OCI-LY7 (cell line): ENCODE data around the gene NTMT1. TPM values are rescaled to one million over a fixed set of nuclear protein-coding genes. Genes with fewer than 3 reads are reported as not detected.

Source experiments
- BruUV-seq: library from RNA; stranded (reverse); fragments of 400-500 nt; replicated peaks from 2 replicates; lab custom pipeline; 2021; lab: Mats Ljungman, UMichigan
- CTCF ChIA-PET: fragments of 300-600 bp; sonication (Branson Sonifier 250); formaldehyde crosslinking; loops from one replicate; lab custom pipeline; 2022; ENCODE audit warnings: antibody characterized with exemption; ENCODE audit not compliant: unreplicated experiment; lab: Charles Lee
- POLR2A ChIA-PET: fragments of 300-600 bp; sonication (Branson Sonifier 250); formaldehyde crosslinking; loops from one replicate; lab custom pipeline; 2022; ENCODE audit warnings: antibody characterized with exemption; lab: Charles Lee
- DNase-seq: peaks from one replicate; pipeline ENCODE4 v3.0.0-alpha.2; 2015; ENCODE audit warnings: low spot score
- H2AFZ ChIP-seq: fragments of 200-600 bp; sonication (generic), shearing (Covaris generic); 2 replicates; pipeline ENCODE4 v1.6.1; 2014; ENCODE audit warnings: mild to moderate bottlenecking, antibody characterized with exemption, low read length, moderate library complexity
- H3K27ac ChIP-seq: fragments of 200-600 bp; sonication (generic); 2 replicates; pipeline ENCODE4 v1.5.1; 2014; ENCODE audit warnings: mixed run types, low read depth, mild to moderate bottlenecking, moderate library complexity, low read length, inconsistent platforms; ENCODE audit not compliant: poor library complexity, severe bottlenecking
- H3K36me3 ChIP-seq: fragments of 200-600 bp; sonication (generic); 2 replicates; pipeline ENCODE4 v1.6.1; 2014; ENCODE audit warnings: mild to moderate bottlenecking, antibody characterized with exemption, low read length, moderate library complexity, mixed read lengths; ENCODE audit not compliant: insufficient read depth
- H3K4me1 ChIP-seq: fragments of 200-600 bp; sonication (generic); 2 replicates; pipeline ENCODE4 v1.5.1; 2014; ENCODE audit warnings: mild to moderate bottlenecking, low read length; ENCODE audit not compliant: insufficient read depth, poor library complexity, severe bottlenecking
- H3K4me2 ChIP-seq: fragments of 200-600 bp; sonication (generic); 2 replicates; pipeline ENCODE4 v1.6.1; 2014; ENCODE audit warnings: mild to moderate bottlenecking, low read length
- H3K4me3 ChIP-seq: fragments of 200-600 bp; sonication (generic); 2 replicates; pipeline ENCODE4 v1.5.1; 2014; ENCODE audit warnings: mild to moderate bottlenecking, low read depth, low read length; ENCODE audit not compliant: poor library complexity, severe bottlenecking
- H3K79me2 ChIP-seq: fragments of 200-600 bp; sonication (generic); 2 replicates; pipeline ENCODE4 v1.6.1; 2016; ENCODE audit warnings: low read depth, mild to moderate bottlenecking, low read length, moderate library complexity, mixed read lengths; ENCODE audit not compliant: insufficient read depth
- H3K9me2 ChIP-seq: fragments of 200-600 bp; sonication (generic); 2 replicates; pipeline ENCODE4 v1.6.1; 2016; ENCODE audit warnings: mild to moderate bottlenecking, low read length, mixed read lengths; ENCODE audit not compliant: insufficient read depth
- H3K9me3 ChIP-seq: fragments of 200-600 bp; sonication (generic); 2 replicates; pipeline ENCODE4 v1.6.1; 2014; ENCODE audit warnings: mild to moderate bottlenecking, mixed run types, low read length, mixed read lengths
- H4K20me1 ChIP-seq: fragments of 200-600 bp; sonication (generic); 2 replicates; pipeline ENCODE4 v1.6.1; 2014; ENCODE audit warnings: mild to moderate bottlenecking, antibody characterized with exemption, low read length, moderate library complexity, mixed read lengths; ENCODE audit not compliant: insufficient read depth
- EZH2phosphoT487 ChIP-seq: fragments of 200-600 bp; sonication (generic); IDR thresholded peaks from 2 replicates; pipeline ENCODE4 v1.6.1; 2018; ENCODE audit warnings: low read depth, borderline replicate concordance, mild to moderate bottlenecking, mixed run types, antibody characterized with exemption, low read length, moderate library complexity, mixed read lengths
- intact Hi-C: fragments of 100-400 bp; cut with micrococcal nuclease; formaldehyde crosslinking; loops from one replicate; pipeline ENCODE4 v1.10.0; 2022; ENCODE audit not compliant: unreplicated experiment
- total RNA-seq, 2 experiments: library from RNA; depleted of rRNA in 1 of 2; stranded (reverse); fragments of >200 nt in 1 of 2; shearing (Covaris generic) in 1 of 2; gene quantifications; 2 replicates each; pipeline ENCODE4 v1.2.3, GENCODE V29; 2014 to 2022
- TF ChIP-seq, protein P1 (sequence below): fragments of 200-600 bp; sonication (generic); conservative IDR thresholded peaks from 2 replicates; pipeline ENCODE4 v1.5.1; 2014; ENCODE audit warnings: mild to moderate bottlenecking, antibody characterized with exemption, low read length, moderate library complexity, mixed read lengths

NTMT1 gene
- total RNA-seq, 2 experiments from 2014 or later: 46.6 to 59.8 TPM

DNA sequence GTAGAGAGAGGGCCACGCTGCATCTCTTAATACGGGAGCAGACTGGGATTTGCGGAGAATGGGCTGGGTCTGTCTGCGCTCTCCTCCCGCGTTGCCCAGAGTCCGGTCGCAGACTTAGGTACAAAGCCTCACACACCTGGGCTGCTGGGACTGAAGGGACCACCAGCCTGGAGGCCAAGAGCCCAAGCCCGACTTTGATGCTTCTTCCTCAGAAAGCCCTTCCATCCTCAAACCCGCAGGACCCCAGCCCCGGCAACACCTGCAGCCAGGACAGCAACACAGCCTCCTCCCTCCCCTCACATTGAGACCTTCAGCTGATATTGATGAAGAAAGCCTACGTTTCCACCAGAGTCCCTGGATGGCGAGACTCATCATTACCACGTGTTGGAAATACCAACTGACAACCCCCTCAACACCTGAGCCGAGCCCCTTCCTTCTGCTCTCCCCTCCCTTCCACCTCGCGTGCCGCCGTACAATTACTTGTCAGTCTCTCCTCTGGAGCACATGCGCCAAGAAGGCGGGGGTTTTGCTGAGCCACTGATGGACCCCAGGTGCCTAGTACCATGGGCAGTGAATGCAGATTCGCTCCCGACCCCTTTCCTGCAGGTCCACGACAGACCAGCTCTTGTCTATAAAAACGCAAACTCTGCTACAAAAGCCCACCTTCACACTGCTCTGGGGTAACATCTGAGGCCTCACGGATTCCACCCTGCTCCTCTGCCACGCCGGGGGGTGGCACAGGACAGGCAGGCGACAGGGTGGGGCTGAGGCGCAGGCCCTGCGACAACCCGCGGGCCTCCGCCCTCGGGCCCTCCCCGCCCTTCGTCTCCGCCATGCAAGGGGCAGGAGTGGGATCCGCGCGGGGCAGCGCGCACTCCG lies 15.1 kb downstream of the NTMT1 start:
- intact Hi-C loops: loop anchor here (5.0 kb wide), 1 partner anchor 96 kb away; no protein-coding TSS in a partner anchor
- peaks cover 12% of the 10 kb centered on the region for H3K79me2 ChIP-seq
- BruUV-seq: no TSS peak
- no peaks in the 10 kb centered on the region for H4K20me1 ChIP-seq
- peak overlapping the region; percentile 39; the same call in 1 of the 2 replicates for H2AFZ ChIP-seq
- POLR2A ChIA-PET: no interaction called here
- DNase-seq: no peak
- peak overlapping the region; percentile 97 for H3K4me3 ChIP-seq
- no peak overlapping the region for H3K27ac ChIP-seq
- H3K4me2 ChIP-seq: peak overlapping the region; percentile 81
- H3K36me3 ChIP-seq: peaks cover 33% of the 10 kb centered on the region
- H3K9me2 ChIP-seq: no peaks in the 10 kb centered on the region
- peaks cover 11% of the 10 kb centered on the region for H3K4me1 ChIP-seq
- TF ChIP-seq EZH2phosphoT487: no peak
- TF ChIP-seq, protein P1, sequence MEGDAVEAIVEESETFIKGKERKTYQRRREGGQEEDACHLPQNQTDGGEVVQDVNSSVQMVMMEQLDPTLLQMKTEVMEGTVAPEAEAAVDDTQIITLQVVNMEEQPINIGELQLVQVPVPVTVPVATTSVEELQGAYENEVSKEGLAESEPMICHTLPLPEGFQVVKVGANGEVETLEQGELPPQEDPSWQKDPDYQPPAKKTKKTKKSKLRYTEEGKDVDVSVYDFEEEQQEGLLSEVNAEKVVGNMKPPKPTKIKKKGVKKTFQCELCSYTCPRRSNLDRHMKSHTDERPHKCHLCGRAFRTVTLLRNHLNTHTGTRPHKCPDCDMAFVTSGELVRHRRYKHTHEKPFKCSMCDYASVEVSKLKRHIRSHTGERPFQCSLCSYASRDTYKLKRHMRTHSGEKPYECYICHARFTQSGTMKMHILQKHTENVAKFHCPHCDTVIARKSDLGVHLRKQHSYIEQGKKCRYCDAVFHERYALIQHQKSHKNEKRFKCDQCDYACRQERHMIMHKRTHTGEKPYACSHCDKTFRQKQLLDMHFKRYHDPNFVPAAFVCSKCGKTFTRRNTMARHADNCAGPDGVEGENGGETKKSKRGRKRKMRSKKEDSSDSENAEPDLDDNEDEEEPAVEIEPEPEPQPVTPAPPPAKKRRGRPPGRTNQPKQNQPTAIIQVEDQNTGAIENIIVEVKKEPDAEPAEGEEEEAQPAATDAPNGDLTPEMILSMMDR: no peak
- no peaks in the 10 kb centered on the region for H3K9me3 ChIP-seq
- CTCF ChIA-PET: interaction anchor here (0.6 kb wide), 1 partner anchor 781 kb away, joined by 3 read pairs; no protein-coding TSS in a partner anchor

DNA sequence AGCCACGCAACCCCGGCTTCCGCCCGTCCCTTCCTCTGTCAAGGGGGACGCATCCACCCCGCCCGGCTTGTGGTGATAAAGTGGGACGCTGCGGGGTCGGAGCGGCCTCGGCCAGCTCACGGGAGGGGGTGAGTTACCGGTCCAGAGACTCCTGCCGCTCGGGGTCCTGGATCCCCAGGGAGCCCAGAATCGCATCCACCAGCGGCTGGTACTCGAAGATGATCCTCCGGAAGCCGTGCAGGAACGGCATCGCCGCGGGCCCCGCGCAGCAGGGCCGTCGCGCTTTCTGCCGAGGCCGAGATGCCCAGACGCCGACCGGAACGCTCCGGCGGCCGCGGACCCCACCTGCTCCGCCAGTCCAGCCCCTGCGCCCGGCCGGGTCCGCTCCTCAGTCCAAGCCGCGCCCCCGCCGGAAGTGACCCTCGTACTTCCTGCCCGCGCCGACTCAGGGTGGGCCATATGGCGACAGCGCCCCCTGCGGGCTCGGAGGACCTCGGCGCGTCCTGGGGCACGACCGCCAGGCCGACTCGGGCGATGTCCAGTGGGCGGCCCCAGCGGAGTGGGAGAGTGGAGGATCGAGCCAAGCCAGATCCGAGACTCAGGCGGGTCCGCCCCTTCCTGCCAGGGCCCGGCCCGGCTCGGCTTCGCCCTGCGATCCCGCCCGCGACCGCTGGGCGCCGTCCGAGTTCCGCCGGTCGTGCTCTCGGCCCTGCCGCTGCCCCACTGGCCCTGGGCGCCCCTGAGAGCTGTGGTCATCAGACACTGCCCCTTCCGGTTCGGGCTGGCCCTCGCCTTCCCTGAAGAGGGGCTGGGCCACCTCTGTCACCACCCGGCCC lies 16.0 kb downstream of the NTMT1 start, which contains the start of gene ASB6:
Gene ASB6 (minus strand): TSS at position 402 of the 836 bp plus-strand sequence. CDS start 152 bp downstream, at position 250.
- Histone ChIP-seq H3K79me2 (peaks cover 12% of the 10 kb centered on the region), H3K4me1 (peaks cover 11% of the 10 kb centered on the region), H4K20me1 (no peaks in the 10 kb centered on the region), H3K36me3 (peaks cover 27% of the 10 kb centered on the region), H2AFZ (peak within 1 kb of the TSS; percentile 85), H3K9me2 (no peaks in the 10 kb centered on the region), H3K9me3 (no peaks in the 10 kb centered on the region), H3K27ac (peak within 1 kb of the TSS; percentile 9), H3K4me2 (peak within 1 kb of the TSS; percentile 81), H3K4me3 (peak within 1 kb of the TSS; percentile 97)
- no TSS peak for BruUV-seq
- TF ChIP-seq, protein P1: peak; percentile 97
- no peak for TF ChIP-seq EZH2phosphoT487
- CTCF ChIA-PET: no interaction called here
- POLR2A ChIA-PET: no interaction called here
- DNase-seq: peak; percentile 93
- intact Hi-C loops: loop anchor here (2.0 to 5.0 kb wide), 2 partner anchors 95 to 143 kb away; no protein-coding TSS in a partner anchor
